Measurements from ENCODE around the gene UMODL1.
A peak's percentile ranks its signal among the peaks of the same experiment; 100 is the strongest.

Gene UMODL1

GRCh38 chr21:42140196-42140934 is 69.2 kb downstream of the UMODL1 start:
- Mint-ChIP-seq H3K9me3 (no peaks in the 10 kb centered on the region), H3K4me3 (no peak overlapping the region), H3K36me3 (ENCODE audit: low read depth) (no peaks in the 10 kb centered on the region), H3K27me3 (no peaks in the 10 kb centered on the region), H3K4me1 (peaks cover 18% of the 10 kb centered on the region), H3K27ac (no peak overlapping the region)
- DNase-seq (no peak), ATAC-seq (no peak)

- H3K9me3 Mint-ChIP-seq, result no peaks in the 10 kb centered on the region
- peaks cover 22% of the 10 kb centered on the region for H3K4me1 Mint-ChIP-seq
- H3K27ac Mint-ChIP-seq, result no peak overlapping the region
- DNase-seq (no peak), ATAC-seq (no peak)
- no peaks in the 10 kb centered on the region for H3K27me3 Mint-ChIP-seq
- no peak overlapping the region for H3K4me3 Mint-ChIP-seq
- no peaks in the 10 kb centered on the region for H3K36me3 Mint-ChIP-seq (ENCODE audit: low read depth)
These were observed 70.5 kb downstream of the UMODL1 start for GRCh38 chr21:42141643-42142042.

- Mint-ChIP-seq H3K27me3 (no peaks in the 10 kb centered on the region), H3K27ac (no peak overlapping the region), H3K4me3 (no peak overlapping the region), H3K4me1 (peaks cover 22% of the 10 kb centered on the region), H3K36me3 (ENCODE audit: low read depth) (no peaks in the 10 kb centered on the region), H3K9me3 (no peaks in the 10 kb centered on the region)
- DNase-seq (no peak), ATAC-seq (no peak)
These were observed 71.0 kb downstream of the UMODL1 start for GRCh38 chr21:42142141-42142540.

- H3K4me3 Mint-ChIP-seq, result no peak overlapping the region
- ATAC-seq (no peak), DNase-seq (no peak)
- H3K9me3 Mint-ChIP-seq, result no peaks in the 10 kb centered on the region
- H3K36me3 Mint-ChIP-seq (ENCODE audit: low read depth), result no peaks in the 10 kb centered on the region
- no peak overlapping the region for H3K27ac Mint-ChIP-seq
- H3K27me3 Mint-ChIP-seq, result no peaks in the 10 kb centered on the region
- H3K4me1 Mint-ChIP-seq, result peaks cover 20% of the 10 kb centered on the region
These were observed 71.5 kb downstream of the UMODL1 start for GRCh38 chr21:42142627-42143026.

GRCh38 chr21:42143111-42143510 is 72.0 kb downstream of the UMODL1 start:
- Mint-ChIP-seq H3K9me3 (no peaks in the 10 kb centered on the region), H3K27ac (no peak overlapping the region)
- no peak for DNase-seq

GRCh38 chr21:42144221-42144620 is 73.1 kb downstream of the UMODL1 start:
- ATAC-seq (no peak), DNase-seq (no peak)
- no peaks in the 10 kb centered on the region for H3K27me3 Mint-ChIP-seq
- peaks cover 13% of the 10 kb centered on the region for H3K4me1 Mint-ChIP-seq
- no peak overlapping the region for H3K4me3 Mint-ChIP-seq
- H3K36me3 Mint-ChIP-seq (ENCODE audit: low read depth), result no peaks in the 10 kb centered on the region
- no peak overlapping the region for H3K27ac Mint-ChIP-seq
- H3K9me3 Mint-ChIP-seq, result no peaks in the 10 kb centered on the region

More at GRCh38 chr21:42143111-42143510, 72.0 kb downstream of the UMODL1 start:
- no peak for ATAC-seq
- Mint-ChIP-seq H3K4me3 (no peak overlapping the region), H3K27me3 (no peaks in the 10 kb centered on the region), H3K4me1 (peaks cover 16% of the 10 kb centered on the region), H3K36me3 (ENCODE audit: low read depth) (no peaks in the 10 kb centered on the region)

- Mint-ChIP-seq H3K36me3 (ENCODE audit: low read depth) (no peaks in the 10 kb centered on the region), H3K9me3 (no peaks in the 10 kb centered on the region), H3K27ac (no peak overlapping the region), H3K4me1 (peaks cover 13% of the 10 kb centered on the region), H3K27me3 (no peaks in the 10 kb centered on the region), H3K4me3 (no peak overlapping the region)
- DNase-seq, result no peak
- no peak for ATAC-seq
These were observed 73.8 kb downstream of the UMODL1 start for GRCh38 chr21:42144679-42145568.

- H3K36me3 Mint-ChIP-seq (ENCODE audit: low read depth), result no peaks in the 10 kb centered on the region
- H3K27ac Mint-ChIP-seq, result no peak overlapping the region
- H3K4me1 Mint-ChIP-seq, result peaks cover 13% of the 10 kb centered on the region
- no peaks in the 10 kb centered on the region for H3K27me3 Mint-ChIP-seq
- no peaks in the 10 kb centered on the region for H3K9me3 Mint-ChIP-seq
- ATAC-seq (peak; percentile 61), DNase-seq (peak; percentile 63)
- H3K4me3 Mint-ChIP-seq, result no peak overlapping the region
These were observed 74.6 kb downstream of the UMODL1 start for GRCh38 chr21:42145569-42146272.

- no peaks in the 10 kb centered on the region for H3K9me3 Mint-ChIP-seq
- ATAC-seq, result no peak
- H3K27me3 Mint-ChIP-seq, result no peaks in the 10 kb centered on the region
- DNase-seq, result no peak
- H3K27ac Mint-ChIP-seq, result no peak overlapping the region
- peaks cover 13% of the 10 kb centered on the region for H3K4me1 Mint-ChIP-seq
- H3K4me3 Mint-ChIP-seq, result no peak overlapping the region
- H3K36me3 Mint-ChIP-seq (ENCODE audit: low read depth), result no peaks in the 10 kb centered on the region
These were observed 75.2 kb downstream of the UMODL1 start for GRCh38 chr21:42146273-42146805.

- no peaks in the 10 kb centered on the region for H3K9me3 Mint-ChIP-seq
- no peak for ATAC-seq
- no peak for DNase-seq
- peaks cover 13% of the 10 kb centered on the region for H3K4me1 Mint-ChIP-seq
- no peaks in the 10 kb centered on the region for H3K27me3 Mint-ChIP-seq
- H3K27ac Mint-ChIP-seq, result no peak overlapping the region
- H3K36me3 Mint-ChIP-seq (ENCODE audit: low read depth), result no peaks in the 10 kb centered on the region
- H3K4me3 Mint-ChIP-seq, result no peak overlapping the region
These were observed 75.7 kb downstream of the UMODL1 start for GRCh38 chr21:42146821-42147220.

- Mint-ChIP-seq H3K27me3 (no peaks in the 10 kb centered on the region), H3K36me3 (ENCODE audit: low read depth) (no peaks in the 10 kb centered on the region), H3K4me1 (peaks cover 10% of the 10 kb centered on the region), H3K9me3 (no peaks in the 10 kb centered on the region), H3K4me3 (no peak overlapping the region), H3K27ac (no peak overlapping the region)
- DNase-seq (no peak), ATAC-seq (no peak)
These were observed 76.4 kb downstream of the UMODL1 start for GRCh38 chr21:42147386-42148020.

GRCh38 chr21:42148097-42148496 is 77.0 kb downstream of the UMODL1 start:
- Mint-ChIP-seq H3K9me3 (no peaks in the 10 kb centered on the region), H3K4me1 (peaks cover 6% of the 10 kb centered on the region), H3K27me3 (no peaks in the 10 kb centered on the region), H3K4me3 (no peak overlapping the region), H3K36me3 (ENCODE audit: low read depth) (no peaks in the 10 kb centered on the region), H3K27ac (no peak overlapping the region)
- peak; percentile 50 for ATAC-seq
- DNase-seq, result no peak

GRCh38 chr21:42148584-42148983 is 77.5 kb downstream of the UMODL1 start:
- H3K9me3 Mint-ChIP-seq, result no peaks in the 10 kb centered on the region
- DNase-seq (no peak), ATAC-seq (no peak)
- H3K4me3 Mint-ChIP-seq, result no peak overlapping the region
- H3K27me3 Mint-ChIP-seq, result no peaks in the 10 kb centered on the region
- H3K27ac Mint-ChIP-seq, result no peak overlapping the region
- no peaks in the 10 kb centered on the region for H3K36me3 Mint-ChIP-seq (ENCODE audit: low read depth)
- peaks cover 6% of the 10 kb centered on the region for H3K4me1 Mint-ChIP-seq

Measured in activated naive CD8-positive, alpha-beta T cell treated with anti-CD3 and anti-CD28 coated beads, Interleukin-2, amount 50 U/mL, for 24 hours (primary cell).